GF-D8 (cell line): Measurements from ENCODE around the gene MTX2.

Experiments used
- DNase-seq: peaks from one replicate; lab custom pipeline; 2025; lab: John Stamatoyannopoulos, UW

The MTX2 gene

GRCh38 chr2:176269319-176270099 is at the start of gene MTX2:
MTX2 (plus strand) TSS chr2:176269442; CDS start chr2:176269630, 188 bp downstream.
- peak; percentile 48 for DNase-seq

DNA sequence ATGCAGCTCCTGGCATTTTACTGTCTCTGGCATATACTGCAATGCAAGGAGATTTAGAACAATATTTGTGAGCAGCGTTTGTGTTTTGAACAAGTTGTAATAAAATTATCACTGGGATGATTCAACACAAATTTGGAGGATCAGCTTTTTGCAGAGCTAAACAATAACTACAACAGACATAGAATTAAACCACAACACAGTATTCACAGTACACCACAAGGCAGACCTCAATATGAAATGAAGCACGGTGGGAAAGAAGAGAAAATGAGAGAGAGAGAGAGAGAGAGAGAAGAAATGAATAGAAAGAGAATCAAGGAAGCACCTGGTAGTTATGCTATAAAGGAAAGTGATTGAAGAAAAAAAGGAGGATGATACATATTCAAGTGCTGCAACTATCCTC is 41.4 kb upstream of the MTX2 start:
- DNase-seq: no peak

- DNase-seq: no peak
Measured at GRCh38 chr2:176234156-176234555, 35.1 kb upstream of the MTX2 start.

GRCh38 chr2:176234940-176235339 is 34.3 kb upstream of the MTX2 start:
- no peak for DNase-seq

- no peak for DNase-seq
Measured at GRCh38 chr2:176237456-176237855, 31.8 kb upstream of the MTX2 start.

- no peak for DNase-seq
Measured at GRCh38 chr2:176239031-176239430, 30.2 kb upstream of the MTX2 start.

DNA sequence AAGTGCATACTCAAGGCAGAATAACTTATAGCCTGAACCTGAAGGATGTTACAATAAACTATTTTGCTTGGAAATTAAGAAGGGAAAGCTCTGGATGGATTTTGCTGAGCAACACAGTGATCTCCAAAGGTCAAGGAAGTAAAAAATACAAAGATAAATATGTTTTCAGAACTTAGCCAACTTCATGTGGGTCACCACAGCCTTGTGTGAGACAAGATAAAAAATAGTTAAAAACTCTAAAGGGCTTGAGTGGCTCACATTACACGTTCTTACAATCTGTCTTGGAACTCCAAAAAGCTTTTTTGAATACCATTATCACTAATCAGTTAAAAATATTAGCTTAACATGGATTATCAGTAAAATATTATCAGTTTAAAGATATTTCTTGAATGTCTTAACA is 28.9 kb upstream of the MTX2 start:
- DNase-seq: no peak

GRCh38 chr2:176242276-176242675 is 27.0 kb upstream of the MTX2 start:
- no peak for DNase-seq

DNA sequence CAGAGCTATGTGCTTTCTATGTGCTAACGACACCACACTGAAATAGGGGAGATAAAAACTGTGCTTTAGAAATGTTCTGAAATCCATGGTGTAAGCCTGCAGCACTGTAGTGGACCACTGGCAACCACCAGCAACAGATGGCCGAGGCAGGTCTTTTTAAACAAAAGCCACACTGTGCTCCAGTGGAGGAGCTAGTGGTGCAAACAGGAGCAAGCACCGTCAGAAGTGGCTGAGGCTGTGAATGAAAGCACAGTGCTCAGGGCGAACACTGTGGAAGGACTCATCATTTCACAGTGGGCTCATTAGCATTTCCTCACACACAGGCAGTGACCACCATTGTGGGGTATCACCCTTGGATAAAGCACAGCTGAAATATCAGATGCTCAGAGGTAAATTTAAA is 22.9 kb upstream of the MTX2 start:
- no peak for DNase-seq

- no peak for DNase-seq
Measured at GRCh38 chr2:176247859-176248258, 21.4 kb upstream of the MTX2 start.

GRCh38 chr2:176251928-176252327 is 17.3 kb upstream of the MTX2 start:
- DNase-seq: no peak

DNA sequence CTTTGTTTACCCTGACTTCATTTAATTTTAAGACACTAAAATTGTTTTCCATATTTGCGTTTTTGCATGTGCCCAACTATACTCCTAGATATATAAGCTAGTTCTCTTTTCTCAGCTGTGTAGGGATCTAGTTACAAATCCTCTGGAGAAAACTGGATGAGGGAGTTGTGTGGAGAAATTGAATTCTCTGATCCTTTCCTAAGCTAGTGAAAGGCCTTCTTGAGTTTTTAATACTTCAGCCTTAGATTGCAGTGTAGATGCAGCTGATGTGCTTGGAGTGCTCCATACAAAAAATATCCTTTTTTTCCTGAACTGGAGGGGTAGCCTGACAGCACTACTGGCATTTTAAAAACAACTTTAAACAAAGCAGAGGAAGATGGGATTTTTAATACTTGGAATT is 8.6 kb upstream of the MTX2 start:
- DNase-seq: no peak

DNA sequence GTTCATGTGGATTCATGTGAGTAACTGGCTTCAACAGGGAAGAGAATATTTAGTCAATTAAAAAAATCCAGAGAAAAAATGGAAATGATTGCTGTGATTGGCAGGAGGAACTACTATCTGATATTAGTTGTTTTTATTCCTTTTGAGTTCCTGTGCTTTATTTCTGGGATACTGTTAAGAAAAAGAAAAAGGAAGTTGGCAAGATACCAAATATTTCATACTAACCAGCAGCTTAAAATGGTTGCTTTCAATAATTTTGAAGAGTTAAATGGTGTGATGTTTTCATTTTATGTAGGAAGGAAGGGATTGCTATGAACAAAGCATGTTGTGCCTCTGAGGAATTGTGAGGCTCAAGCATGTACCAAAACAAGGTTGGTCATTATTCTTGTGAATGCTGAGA is 8.1 kb upstream of the MTX2 start:
- no peak for DNase-seq

DNA sequence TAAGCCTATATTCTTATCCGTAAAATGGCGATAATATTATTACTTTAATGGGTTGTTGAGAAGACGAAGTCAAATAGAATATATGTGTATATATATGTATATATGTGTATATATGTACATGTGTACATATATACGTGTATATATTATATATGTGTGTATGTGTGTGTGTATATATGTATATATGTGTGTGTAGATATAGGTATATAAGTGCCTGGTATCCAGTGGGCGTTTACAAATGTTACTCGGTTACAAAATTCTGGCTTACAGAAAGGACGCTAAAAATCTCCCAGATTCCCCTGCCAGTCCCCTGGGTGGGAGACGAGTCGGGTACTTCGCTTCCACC is 295 bp upstream of the MTX2 start:
- DNase-seq: no peak

DNA sequence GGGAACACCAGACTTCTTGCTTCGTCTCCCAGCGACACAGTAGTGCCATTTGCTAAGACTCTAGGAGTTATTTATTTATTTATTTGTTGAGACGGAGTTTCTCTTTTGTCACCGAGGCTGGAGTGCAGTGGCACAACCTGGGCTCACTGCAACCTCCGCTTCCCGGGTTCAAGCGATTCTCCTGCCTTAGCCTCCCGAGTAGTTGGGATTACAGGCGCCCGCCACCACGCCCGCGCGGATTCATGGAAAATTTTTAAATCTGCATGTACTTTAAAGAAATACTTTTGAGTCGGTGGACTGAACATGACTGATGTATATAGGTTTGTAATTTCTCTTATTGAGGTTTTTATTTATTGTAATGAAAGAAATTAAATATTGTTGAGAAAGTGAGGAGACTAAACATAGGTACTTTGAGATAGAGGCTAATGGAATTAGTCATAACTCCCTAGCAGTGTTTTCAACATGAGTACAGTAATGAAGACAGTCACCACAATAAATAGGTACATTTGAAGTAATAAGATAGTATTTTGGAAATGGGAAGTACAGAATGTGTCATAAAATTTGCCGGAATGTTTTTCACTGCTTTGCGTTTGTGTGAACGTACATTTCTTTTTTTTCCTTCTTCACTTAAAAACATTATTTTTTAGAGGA is 983 bp downstream of the MTX2 start:
- DNase-seq: no peak

DNA sequence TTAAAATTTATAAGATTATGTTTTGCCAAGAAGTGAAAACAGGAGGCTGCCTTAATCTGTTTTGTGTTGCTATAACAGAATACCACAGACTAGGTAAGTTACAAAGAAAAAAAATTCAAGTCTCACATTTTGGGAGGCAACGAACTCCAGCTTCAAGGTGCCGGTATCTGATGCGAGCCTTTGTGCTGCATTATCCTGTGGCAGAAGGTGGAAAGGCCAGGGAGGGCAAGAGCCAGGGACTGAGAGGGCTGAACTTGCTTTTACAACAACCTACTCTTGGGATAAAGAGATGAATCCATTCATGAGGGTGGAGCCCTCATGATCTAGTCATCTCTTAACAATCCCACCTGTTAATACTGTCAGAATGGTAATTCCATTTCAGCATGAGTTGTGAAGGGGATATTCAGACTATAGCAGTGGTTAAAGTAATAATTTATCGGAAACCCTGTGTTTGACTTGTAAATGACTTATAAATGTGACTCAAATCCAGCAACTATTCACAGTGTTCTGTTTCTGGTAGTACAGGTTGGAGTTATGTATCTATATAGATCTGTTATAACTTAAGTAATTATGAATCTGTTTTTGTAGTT is 3.7 kb downstream of the MTX2 start:
- no peak for DNase-seq

DNA sequence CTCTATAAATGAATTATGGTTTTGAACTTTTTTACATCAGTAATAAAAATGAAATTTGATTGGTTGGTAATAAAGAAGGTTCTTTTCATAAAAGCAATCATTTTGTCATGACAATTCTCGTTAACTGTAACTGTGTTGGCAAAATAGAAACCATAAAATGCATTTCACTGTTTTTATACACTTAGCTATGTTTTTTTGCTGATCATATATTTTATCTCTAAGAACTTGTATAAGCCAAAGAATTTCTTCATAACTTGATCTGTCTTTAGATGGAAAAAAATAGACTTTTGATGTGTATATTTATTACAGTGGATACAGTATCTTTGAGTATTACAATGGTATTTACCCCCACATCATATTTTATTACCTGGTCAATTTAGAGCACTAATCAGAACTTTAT is 9.7 kb downstream of the MTX2 start:
- DNase-seq: no peak

DNA sequence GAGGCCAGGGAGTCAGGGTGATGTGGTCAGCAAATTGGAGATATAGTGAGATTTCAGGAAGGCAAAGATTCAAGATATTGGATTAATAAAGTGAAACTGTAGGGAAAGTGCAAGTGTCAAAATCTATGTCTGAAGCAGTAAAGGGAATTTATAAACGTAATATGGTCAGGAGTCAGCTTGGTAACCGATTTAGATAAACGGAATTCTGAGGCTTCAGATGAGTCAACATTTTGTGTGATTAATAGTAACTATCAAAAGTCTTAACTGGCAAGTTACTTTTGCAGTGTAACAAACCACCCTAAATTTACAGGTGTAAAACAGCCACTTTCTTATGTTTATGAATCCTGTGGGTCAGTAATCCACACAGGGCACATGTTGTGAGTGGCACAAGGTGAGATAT is 10.9 kb downstream of the MTX2 start:
- DNase-seq: no peak

- no peak for DNase-seq
Measured at GRCh38 chr2:176280867-176281658, 11.8 kb downstream of the MTX2 start.

DNA sequence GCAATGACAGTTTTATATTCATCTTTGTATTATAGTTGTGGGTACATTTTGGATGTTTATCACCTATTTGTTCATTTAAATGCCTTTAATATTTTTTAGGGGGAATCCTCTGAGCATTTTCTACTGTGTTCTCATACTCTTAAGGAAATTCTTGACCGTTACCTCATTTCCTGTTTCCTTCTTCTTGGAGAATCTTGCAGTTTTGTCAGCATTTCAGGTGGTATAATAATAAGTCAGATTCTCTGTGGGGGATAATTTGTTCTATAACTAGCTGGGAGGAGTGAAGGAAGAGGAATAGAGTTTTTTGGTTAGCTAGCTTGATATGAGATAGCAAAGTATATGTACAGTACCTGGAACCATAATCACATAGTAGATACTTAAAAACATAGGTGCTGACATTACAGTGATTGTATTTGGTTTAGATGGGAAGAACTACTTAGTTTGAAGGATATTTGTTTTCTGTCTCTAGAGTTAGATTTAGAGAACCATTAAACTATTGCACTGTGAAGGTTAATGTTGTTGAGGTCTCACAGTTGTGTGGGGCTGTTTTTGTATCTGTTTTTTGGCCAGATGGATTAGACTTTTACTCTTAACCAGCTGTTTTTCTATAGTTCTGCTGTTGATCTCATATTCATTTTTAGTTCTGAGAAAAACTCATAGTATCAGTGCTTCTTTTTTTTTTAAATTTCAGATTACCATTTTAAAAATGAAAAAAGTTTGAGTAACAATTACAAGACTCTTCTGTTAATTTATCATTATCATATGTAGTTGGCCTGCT is 14.2 kb downstream of the MTX2 start:
- no peak for DNase-seq

DNA sequence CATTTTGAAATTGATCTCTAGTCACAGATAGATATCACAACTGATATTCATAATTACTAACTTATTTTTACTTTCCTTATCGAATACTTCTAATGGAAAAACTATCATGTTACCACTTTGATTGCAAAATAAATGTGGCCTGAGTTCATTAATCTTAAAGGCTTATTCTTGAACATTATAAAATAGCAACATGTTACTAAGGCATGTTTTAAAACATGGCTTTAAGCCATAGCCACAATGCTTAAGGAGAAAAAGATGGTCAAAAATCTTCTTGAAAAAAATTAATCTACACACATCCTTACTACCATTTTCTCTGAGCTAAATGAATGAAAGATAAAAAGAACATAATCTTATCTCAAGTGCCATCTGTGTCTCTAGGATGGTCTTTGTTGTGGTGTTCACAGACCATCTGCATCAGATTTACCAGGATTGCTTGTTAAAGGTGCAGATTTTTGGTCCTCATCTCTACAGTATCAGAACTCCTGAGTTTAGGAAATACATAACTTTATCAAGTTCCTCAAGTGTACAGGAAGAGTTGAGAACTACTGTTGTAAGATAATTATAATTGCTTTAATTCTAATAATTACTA is 15.3 kb downstream of the MTX2 start:
- no peak for DNase-seq

DNA sequence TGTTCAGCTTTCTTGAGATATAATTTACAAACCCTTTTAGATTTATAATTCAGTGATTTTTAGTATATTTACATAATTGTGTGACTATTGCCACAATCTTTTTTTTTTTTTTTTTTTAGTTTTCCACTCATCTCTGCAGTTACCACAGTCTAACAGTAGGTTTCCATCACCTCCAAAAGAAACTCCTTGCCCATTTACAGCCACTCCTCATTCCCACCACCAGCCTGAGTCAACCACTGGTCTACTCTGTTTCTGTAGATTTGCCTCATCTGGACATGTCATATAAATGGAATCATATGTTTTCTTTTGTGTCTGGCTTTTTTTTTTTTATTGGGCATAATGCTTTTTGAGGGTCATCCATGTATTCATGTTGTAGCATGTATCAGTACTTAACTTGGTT is 16.1 kb downstream of the MTX2 start:
- DNase-seq: no peak
